PFSK-1 (cell line): ENCODE data around the gene MED27.

ENCODE experiments used
- FOXP2 ChIP-seq: optimal IDR thresholded peaks from 2 replicates; pipeline ENCODE3; 2011; ENCODE audit warnings: borderline replicate concordance, control low read depth, inconsistent platforms; ENCODE audit not compliant: insufficient read depth; ENCODE audit errors: extremely low read length, extremely low read depth
- POLR2AphosphoS5 ChIP-seq: IDR thresholded peaks from 2 replicates; pipeline ENCODE4 v1.6.1; 2012; ENCODE audit warnings: low read depth, mild to moderate bottlenecking, control low read depth, low read length, moderate library complexity
- SIN3A ChIP-seq: IDR thresholded peaks from 2 replicates; pipeline ENCODE4 v1.6.1; 2012; ENCODE audit warnings: mild to moderate bottlenecking, low read length, moderate library complexity, borderline replicate concordance; ENCODE audit not compliant: insufficient read depth
- TAF1 ChIP-seq: IDR thresholded peaks from 2 replicates; pipeline ENCODE4 v1.6.1; 2012; ENCODE audit warnings: low read length, control low read depth, borderline replicate concordance; ENCODE audit not compliant: insufficient read depth
- TF ChIP-seq, protein P1 (sequence below), 2 experiments: IDR thresholded peaks; 2 replicates each; pipeline versions ENCODE4 v1.6.1 to v1.8.0; 2011 to 2012; ENCODE audit warnings: low read depth in 2 of 2, low read length in 2 of 2, control low read depth in 1 of 2, inconsistent platforms in 1 of 2, mild to moderate bottlenecking in 1 of 2, moderate library complexity in 1 of 2; ENCODE audit not compliant: insufficient read depth in 1 of 2

MED27 gene

DNA sequence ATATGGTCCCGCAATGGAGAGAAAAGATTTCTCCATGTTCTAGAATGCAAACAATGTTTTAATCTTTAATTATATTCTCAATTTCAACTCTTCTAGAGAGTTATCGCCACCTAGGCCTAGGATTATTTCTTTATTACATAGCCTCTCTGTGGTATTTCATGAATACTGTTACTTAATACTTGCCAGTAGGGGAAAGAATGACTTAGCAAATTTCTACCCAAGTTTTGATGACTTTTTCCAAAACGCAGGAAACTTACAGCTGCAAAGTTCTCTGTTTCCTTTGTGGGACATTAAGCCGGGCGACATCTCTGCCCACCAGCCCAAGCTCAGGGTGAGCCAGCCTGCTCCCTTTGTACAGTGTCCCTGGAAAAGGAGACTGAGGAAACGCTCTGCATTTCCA lies 73.8 kb downstream of the MED27 start:
- TF ChIP-seq POLR2AphosphoS5 (no peak), FOXP2 (no peak), TAF1 (no peak), SIN3A (no peak)
- TF ChIP-seq, protein P1, sequence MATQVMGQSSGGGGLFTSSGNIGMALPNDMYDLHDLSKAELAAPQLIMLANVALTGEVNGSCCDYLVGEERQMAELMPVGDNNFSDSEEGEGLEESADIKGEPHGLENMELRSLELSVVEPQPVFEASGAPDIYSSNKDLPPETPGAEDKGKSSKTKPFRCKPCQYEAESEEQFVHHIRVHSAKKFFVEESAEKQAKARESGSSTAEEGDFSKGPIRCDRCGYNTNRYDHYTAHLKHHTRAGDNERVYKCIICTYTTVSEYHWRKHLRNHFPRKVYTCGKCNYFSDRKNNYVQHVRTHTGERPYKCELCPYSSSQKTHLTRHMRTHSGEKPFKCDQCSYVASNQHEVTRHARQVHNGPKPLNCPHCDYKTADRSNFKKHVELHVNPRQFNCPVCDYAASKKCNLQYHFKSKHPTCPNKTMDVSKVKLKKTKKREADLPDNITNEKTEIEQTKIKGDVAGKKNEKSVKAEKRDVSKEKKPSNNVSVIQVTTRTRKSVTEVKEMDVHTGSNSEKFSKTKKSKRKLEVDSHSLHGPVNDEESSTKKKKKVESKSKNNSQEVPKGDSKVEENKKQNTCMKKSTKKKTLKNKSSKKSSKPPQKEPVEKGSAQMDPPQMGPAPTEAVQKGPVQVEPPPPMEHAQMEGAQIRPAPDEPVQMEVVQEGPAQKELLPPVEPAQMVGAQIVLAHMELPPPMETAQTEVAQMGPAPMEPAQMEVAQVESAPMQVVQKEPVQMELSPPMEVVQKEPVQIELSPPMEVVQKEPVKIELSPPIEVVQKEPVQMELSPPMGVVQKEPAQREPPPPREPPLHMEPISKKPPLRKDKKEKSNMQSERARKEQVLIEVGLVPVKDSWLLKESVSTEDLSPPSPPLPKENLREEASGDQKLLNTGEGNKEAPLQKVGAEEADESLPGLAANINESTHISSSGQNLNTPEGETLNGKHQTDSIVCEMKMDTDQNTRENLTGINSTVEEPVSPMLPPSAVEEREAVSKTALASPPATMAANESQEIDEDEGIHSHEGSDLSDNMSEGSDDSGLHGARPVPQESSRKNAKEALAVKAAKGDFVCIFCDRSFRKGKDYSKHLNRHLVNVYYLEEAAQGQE (IDR thresholded peaks at IDR 0.05; ENCODE audit: insufficient read depth in 1 of 2, low read depth in 2 of 2, low read length in 2 of 2) = no peak

DNA sequence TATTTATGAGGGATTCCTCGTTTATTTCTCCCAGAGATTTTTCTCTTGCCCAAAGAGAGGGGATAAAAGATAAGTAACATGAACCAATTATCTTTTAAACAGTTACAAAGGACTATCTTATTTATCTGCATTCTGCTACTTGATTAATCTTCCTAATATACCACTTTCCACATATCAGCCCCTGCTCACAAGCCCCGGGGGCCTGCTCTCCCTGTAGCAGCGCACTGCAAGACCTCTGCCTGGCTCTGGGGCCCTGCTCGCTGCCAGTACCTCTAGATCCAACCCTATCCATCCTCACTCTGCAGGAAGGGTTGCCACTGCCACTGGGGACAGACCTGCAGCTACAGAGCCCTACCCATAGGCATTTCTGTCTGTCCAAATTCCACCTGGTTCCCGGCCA lies 75.3 kb downstream of the MED27 start:
- TF ChIP-seq FOXP2 (no peak), POLR2AphosphoS5 (no peak), TAF1 (no peak)

- no peak for TF ChIP-seq TAF1
- TF ChIP-seq POLR2AphosphoS5 = no peak
- TF ChIP-seq FOXP2 = no peak
- TF ChIP-seq, protein P1 (IDR thresholded peaks at IDR 0.05; ENCODE audit: insufficient read depth in 1 of 2, low read depth in 2 of 2, low read length in 2 of 2) = no peak
- TF ChIP-seq SIN3A = no peak
Observed at GRCh38 chr9:132003896-132004295, 75.8 kb downstream of the MED27 start.

- TF ChIP-seq SIN3A (no peak), POLR2AphosphoS5 (no peak), TAF1 (no peak), FOXP2 (no peak)
- TF ChIP-seq, protein P1 (IDR thresholded peaks at IDR 0.05; ENCODE audit: insufficient read depth in 1 of 2, low read depth in 2 of 2, low read length in 2 of 2) = no peak
Observed at GRCh38 chr9:132003319-132003704, 76.4 kb downstream of the MED27 start.

- no peak for TF ChIP-seq TAF1
Observed at GRCh38 chr9:132002643-132003318, 76.9 kb downstream of the MED27 start.

DNA sequence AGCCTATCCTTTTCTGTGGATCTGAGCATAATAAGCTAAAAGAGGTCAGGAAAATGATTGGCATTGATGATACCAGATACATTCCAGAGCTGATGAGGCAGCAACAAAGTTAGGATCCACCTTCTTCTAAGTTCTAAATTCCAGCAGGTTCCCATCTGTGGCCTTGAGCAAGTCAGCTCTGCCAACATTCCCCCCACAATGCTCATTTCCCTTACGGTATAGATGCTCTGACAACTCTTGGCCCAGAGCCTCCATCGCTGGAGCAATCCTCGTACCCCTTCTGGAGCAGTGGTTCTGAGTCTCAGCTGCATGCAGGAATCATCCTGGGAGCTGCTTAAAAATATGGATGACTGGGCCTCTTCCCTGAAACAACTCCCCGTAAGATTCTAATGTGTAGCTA lies 78.1 kb downstream of the MED27 start:
- no peak for TF ChIP-seq TAF1
- TF ChIP-seq SIN3A = no peak
- no peak for TF ChIP-seq POLR2AphosphoS5
- TF ChIP-seq, protein P1 (IDR thresholded peaks at IDR 0.05; ENCODE audit: insufficient read depth in 1 of 2, low read depth in 2 of 2, low read length in 2 of 2) = no peak
- TF ChIP-seq FOXP2 = no peak
